GM19463 (cell line): Measurements from ENCODE around the gene RPL10.

Source experiments
- ATAC-seq: cut with Tn5 transposase; IDR thresholded peaks from one replicate; pipeline ENCODE4 v1.9.1; 2021; ENCODE audit warnings: mild to moderate bottlenecking, moderate library complexity; ENCODE audit not compliant: unreplicated experiment

The RPL10 gene

DNA sequence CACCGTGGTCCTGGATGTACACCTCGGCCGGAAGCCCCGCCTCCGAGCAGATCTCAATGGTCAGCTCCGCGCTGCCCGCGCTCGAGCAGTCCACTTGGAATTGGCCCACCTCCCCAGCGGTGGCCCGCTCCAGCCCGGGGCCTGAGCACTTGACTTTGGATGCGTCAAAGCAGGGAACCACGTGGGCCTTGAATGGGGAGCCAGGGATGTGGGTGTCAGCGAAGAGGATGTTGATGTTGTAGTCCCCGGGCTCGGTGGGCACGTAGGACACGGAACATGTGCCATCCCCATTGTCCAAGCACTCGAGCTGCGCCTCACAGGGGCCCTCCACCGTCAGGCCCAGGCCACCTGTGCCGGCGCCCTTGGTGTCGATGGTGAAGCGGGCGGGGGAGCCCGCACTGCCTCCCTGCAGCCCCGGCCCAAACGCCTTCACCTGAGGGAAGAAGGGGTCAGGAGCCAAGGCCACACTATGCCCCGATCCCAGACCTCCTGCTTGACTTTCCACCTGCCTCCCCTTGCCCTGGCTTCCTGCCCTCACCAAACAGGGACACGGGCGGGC lies 37.9 kb upstream of the RPL10 start:
- ATAC-seq = no peak

DNA sequence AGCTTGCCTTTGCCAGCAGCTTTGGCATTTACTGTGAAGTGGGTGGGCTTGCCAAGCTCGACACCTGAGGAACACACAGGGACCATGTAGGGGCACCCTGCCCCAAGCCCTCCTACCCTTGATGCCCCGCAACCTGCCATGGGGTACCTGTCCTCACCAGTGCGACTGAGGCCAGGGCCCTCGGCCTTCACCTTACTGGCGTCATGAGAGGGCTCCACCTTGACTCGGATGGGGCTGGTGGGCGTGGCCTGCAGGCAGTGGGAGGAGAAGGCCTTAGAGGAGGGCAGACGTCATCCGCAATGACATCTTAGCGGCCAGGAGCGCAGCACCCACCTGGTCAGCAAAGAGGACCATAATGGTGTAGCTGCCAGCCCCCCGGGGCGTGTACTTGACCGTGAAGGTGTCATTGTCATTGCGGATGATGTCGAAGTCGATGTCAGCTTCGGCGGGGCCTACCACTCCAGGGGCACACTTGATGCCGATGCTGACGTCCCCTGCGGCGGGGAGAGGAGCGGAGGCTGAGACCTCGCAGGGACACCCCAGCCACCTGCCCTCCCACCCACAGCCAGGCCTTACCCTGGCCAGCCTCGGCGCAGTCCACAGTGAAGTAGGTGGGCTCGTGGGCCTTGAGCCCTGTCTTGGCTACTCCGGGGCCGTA lies 36.0 kb upstream of the RPL10 start:
- no peak for ATAC-seq

DNA sequence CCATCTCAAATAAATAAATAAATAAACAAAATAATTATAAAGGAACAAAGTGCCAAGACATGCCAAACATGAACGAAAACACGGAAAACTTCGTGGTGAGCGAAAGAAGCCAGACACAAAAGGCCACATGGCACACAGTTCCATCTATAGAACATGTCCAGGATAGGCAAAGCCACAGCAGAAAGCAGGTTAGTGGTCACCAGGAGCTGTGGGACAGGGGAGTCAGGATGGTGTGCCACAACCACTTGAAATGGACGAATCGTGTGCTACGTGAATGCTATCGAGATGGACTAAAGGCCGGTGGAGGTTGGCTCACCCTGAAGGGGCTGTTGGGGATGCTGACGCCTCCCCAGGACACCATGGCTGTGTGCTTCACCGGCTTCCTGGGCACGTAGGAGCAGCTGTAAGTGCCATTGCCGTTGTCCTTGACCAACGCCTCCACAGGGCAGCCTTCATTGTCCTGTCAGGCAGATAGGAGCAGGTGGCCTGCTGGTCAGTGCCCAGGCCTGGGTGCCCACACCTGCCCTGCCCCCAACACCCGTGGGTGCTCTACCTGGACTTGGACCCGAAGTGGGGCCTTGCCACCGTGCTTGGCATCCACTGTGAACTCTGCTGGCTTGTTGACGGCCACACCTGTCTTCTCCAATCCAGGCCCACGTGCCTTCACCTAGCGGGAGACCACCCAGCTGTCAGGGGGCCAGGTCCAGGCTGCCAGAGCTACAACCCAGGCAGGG lies 34.3 kb upstream of the RPL10 start:
- no peak for ATAC-seq

DNA sequence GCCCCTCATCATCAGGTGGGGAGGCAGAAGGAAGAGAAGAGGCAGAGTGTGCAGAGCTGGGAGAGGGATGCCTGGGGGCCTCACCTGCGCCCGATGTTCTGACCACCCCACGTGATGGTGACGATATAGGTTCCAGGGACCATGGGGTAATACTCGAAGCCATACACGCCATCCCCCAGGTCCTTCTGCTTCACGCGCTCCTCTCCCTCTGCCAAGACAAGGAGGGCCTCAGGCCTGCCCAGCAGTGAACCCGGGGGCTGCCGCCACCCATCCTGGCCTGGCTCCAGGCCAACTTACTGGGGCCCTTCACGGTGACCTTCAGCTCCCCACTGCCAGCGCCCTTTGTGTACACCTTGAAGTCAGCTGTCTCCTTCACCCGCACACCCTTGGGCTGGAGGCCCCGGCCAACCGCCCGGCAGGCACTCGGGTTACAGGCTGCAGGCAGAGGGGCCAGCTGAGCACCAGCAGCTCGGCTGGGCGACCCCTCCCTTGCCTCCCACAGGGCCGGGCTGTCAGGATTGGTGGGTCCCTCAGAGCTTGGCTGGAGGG lies 33.1 kb upstream of the RPL10 start:
- ATAC-seq = no peak

DNA sequence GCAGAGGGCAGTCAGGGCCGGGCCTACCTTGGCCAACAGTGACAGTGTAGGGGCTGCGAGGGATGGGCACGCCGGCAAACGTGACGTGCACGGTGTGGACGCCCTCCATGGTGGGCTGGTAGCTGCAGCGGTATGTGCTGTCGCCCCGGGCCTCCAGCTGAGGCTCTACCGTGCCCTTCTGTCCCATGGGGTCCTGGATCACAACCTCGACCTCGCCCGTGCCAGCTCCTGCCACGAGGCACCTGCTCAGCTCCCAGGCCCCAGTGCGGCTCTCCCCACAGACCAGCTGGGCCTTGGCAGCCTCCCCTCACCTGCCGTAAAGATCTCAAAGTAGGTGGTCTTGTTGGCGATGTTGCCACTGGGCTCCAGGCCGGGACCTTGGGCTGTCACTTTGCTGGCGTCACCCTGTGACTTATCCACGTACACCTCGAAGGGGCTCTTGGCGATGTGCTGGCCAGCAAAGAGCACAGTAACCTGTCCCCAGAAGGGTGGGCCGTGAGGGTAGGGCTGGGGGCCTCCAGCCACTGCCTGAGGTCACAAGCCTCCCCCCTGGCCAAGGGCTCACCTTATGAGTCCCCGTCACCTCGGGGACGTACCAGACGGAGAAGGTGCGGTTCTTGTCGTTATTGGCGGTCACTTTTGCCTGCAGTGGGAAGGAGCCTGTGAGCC lies 32.0 kb upstream of the RPL10 start:
- no peak for ATAC-seq

DNA sequence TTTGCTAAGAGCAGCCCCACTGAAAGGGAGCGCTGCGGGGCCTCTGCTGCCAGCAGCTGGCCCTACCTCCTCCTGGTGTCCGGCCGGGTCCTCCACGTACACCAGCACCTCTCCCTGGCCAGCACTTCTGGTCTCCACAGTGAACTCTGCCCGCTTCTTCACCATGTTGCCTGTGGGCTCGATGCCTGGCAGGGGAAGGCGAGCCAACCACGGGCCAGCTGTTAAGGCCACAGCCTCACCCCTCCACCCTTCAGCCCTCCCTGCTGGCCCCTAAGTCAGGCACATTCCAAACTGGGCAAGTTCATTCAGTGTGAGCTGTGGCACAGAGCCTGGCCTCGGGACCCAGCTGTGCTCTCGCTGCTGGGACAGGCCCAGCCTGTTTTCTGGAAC lies 31.5 kb upstream of the RPL10 start:
- no peak for ATAC-seq

DNA sequence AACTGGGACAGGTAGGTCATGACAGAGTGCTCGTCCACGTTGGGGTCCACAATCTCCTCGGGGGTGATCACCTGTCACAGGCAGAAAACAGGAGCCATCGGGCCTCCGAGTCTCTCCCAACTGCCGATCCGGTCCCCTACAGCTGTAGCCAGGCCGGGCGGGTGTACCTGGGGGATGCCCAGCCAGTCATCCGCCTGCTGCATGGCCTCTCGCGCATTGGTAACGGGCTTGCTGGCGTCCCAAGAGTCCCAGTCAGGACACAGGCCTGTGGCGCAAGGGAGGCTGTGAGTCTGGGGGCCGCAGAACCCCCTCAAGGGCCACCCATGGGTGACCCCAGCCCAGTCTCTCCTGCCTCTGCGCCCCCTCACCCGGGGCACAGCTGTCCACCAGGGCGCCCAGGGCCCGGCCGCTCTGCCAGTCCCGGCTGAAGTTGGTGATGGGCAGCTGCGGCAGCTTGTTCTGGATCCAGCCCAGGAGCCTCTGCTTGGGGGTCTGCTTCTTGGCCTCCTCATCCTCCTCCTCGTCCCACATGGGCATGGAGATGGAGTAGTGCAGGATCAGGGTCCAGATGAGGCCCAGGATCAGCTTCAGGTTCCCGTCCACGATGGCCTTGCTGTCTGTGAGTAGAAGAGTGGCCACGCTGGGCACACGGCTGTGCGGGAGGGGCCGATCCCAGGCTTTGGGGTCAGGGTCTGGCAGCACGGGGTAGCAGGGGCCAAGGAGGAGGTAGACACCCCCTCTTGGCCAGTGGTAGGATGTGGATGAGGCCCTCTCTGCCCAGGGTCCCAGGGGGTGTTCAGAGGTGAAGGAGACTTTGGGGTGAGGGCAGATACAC lies 30.5 kb upstream of the RPL10 start:
- ATAC-seq = no peak

DNA sequence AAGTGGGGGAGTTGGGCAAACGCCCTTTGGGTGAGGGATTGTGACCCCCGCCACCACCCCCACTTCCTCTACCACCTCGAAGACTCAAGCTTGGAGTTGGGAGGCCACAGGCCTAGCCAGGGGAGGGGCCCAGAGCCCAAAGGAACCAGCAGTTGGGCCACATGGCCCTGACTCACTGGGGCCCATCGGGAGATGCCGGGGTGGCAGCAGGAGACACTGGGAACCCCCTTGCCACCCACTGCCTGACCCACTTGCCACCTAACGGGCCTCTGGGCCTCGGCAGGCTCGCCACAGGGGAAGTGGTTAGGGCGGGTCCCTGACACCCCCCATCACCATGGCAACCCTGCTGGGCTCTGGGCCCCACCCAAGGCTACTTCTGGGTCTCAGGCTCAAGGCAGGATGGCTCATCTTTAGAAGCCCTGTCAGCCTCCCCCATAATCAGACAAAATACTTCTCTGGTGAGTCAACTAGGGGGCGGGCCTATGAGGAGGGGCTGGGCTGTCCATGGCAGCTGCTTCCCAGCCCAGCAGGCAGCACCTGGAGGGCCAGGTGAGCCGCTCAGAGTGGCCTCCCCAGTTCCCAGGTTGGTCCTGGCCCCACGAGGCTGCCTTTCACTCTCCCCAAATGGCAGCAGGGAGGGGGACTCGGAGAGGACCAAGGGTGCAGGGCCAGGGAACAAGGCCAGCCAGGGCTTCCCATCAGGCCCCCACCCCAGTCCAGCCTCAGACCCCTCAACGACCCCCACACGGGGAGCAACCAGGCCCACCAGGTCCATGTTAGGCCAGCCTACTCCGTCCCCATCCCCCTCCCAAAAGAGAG lies 29.3 kb upstream of the RPL10 start:
- ATAC-seq = peak; percentile 34

DNA sequence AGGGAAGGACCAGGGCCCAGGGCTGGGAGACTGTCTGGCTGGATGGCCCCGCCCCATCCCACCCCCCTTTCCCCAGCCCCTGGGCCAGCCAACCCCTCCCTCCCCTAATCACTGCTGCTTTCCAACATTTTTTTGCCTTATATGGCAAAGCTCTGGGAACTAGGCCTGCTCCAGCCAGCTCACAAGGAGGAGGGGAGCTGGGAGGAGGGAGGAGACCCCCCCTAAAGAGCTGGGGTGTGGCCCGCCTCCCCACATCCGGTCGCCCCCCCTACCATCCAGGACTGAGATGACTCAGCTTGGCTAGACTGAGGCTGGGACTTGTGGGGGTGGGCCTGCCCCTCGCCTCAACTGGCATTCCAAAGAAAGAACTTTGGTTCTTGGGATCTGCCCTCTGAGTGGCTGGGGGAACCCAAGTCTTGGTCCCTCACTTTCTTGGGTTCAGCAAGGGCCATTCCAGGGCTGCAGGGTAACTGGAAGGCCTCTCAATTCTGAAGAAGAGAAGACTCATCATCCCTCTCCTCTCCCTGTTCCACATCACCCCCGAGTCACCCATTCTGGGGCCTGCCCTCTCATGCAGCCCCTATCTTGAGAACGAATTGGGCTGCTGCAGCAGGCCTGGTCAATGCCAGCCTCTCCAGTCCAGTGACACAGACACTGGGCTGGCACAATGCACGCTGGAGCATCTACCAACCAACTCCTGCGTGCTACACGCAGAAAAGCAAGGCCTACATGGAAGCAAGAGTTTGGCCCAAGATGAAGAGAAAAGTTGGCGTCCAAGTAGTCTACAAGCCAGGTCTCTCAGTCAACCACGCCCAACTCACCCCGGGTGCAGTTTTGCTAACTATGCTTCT lies 28.5 kb upstream of the RPL10 start:
- ATAC-seq = no peak

DNA sequence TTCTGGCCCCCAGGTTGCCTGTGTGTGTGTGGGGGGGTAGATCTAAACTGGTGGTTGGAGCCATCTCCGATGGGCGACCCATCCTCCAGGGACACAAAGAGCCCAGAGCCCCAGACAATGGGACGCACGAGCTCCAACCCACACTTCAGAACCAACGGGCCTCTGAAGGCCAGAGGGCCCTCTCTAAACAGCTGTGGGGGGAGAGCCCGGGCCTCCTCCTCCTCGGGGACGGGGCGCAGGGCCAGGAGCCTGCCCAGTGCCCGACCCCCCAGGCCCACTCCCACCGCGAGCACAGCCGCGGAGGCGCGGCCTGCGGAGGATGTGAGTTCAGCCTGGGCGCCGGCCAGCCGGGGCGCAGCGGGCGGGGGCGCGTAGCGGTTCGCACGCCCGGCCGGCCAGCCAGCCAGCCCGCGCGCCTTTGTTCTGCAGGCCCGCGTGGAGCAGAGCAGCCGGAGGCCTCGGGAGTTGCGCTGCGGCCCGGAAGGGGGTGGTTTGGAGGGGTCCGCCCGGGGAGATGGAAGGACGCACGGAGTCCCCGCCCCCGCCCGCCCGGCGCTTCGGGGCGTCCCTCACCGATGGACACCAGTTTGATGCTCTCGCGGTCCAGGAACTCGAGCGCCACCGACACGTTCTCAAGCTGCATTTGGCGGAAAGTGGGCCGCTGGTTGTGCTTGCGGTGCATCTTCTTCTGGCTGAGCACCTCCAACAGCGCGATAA lies 27.7 kb upstream of the RPL10 start:
- no peak for ATAC-seq

DNA sequence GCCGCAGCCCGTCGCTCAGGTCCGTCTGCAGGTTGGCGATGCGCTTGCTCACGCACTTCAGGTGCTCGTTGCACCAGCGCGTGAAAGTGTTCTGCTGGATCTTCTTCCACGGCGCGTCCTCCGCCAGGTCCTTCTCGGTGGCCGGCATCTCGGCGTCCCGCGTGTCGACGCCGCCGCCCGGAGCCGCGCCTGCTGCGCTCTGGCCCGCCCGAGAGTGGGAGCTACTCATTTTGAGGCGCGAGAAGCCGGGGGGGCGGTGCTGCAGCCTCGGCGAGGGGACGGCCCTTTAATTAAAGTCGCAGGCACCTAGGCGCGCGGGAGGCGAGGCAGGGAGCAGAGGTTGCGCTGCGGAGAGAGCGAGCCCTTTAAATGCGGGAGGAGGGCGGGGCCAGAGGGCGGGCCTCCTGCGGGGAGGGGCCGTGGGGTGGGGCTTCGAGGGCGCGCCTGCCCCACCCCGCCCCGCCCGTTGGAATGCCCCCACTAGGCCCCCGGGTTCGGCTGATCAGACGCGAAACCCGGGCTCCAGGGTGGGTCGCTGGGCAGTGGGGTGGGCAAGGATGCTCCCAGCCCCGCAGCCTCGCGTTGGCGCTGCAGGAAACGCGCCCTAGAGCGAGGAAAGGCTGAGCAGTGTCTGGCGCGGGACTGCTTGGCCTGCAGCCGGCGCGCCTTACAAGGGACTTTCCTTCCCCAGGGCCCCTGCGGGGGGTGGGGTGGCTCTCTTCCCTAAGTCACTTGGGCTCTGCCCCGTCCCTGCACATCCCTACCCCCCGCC lies 27.0 kb upstream of the RPL10 start:
- ATAC-seq = peak; percentile 41

DNA sequence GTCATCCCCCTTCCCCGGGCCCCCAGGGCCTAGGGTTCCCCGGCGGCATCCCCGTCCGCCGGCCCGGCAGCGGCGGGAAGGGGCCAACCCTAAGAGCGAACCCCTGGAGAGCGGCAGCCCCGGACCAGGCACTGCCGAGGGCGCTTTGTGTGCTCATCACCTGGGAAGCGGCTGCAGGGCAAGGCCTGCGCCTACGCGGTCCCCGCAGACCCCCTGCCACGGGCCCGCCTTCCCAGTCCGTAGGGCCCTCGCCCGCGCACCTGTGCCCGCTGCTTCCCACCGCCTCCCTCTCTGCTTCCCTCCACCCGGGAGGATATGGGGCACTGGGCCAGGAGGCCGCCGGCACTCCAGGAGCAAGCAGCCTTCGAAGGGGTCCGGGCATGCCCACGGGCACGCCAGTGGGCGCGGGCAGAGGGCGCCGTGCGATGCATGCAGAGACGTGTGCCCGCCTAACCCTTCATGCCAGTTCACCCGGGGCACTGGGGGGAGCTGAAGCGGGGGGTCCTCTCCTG lies 26.3 kb upstream of the RPL10 start:
- ATAC-seq = peak; percentile 1

DNA sequence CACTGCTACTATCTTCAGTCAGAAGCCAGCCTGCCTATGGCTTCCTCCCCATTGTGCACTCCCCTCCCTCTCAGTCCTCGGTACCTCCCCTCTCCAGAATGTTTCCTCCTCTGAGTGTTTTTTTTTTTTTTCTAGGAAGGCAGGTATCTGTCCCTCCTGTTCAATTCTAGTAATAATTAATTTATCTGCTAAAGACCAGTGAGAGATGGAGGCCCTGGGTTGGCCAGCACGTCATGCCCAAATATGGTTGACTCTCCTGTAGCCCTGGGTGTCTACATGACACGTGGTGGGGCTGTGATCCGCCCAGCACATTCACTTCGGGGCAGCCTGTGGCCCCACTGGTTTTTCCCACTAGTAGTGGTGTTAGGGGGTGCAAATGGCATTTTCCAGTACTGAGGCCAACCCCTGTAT lies 25.6 kb upstream of the RPL10 start:
- ATAC-seq = peak; percentile 26

DNA sequence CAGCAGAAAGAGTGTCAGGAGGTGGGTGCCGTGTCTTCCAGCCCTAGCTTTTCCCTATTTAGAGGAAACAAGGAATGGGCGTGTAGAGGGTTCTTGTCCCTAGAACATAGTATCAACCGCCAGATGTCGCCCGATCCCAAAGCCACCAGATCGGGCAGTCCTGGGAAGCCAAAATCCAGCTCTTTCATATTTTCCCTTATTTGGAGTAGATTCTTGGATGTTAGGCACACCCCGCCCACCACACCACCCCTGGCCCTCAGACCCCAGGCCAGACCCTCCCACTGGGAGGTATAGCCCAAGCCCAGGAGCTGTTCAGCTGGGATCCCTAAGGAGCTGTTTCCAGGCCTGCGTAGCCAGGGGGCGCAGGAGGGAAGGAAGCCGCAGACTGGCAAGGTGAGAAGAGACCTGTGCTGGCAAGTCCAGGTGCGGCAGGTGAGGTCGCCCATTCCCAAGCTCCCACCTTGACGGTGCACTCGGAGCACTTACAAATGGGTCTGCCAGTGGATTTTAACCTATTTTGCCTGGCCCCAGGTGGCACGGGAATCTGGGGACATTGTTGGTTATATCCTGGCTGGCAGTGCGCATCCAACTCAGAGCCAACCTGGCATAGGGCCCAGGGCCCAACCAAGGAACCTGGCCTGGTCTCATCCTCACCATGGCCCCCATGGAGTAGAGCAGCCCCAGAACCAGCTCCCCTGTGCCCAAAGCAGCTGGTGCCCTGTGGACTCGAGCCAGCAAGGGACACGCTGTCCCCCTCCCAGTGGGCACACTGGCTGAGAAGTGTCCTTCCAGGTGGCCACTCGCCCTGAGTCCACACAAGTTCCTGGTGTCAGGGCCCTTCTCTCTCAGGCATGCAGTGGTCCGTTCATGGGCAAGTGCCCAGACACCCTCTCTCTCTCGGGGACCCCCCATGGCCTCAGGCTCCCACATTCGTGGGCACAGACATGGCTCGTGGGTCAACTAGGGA lies 24.6 kb upstream of the RPL10 start:
- no peak for ATAC-seq

DNA sequence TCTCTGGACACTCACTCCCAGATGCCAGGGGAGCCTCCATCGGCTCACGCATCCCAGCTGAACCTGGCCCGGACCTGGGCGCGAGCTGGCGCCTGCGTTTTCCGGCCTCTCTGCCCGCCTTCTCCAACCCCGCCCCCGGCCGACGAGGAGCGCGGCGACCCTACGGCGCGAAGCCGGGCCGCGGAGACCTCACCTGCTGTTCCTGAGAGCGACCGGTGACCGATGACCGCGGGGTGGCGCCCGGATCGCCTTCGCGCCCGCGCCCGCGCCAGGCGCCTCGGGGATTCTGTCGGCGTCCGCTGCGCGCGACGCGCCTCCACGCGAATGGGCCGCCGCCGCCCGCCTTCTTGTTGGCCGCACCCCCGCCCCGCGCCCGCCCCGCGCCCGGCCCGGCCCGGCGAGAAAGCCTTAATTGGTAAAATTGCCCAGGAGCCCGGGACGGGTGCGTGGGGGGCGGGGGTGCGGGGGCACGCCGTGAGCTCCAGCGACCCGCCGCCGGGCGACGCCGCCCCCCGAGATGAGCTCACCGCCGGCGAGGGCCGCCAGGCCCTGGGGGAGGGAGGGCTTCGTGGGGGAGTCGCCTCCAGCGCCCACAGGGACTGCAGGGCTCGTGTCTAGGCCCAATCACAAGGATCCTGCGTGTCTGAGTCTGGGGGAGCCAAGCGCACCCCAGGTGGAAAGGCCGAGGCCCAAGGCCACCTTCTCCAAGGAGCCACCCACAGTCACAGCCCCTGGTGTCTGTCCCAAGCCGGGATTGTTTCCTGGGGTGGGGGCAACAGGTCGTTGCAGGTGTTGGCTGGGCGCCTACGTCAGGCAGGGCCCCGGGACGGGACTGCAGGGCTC lies 23.6 kb upstream of the RPL10 start, which contains the start of gene FLNA:
TSS of gene FLNA (minus strand) at position 322 of the 843 bp plus-strand sequence. CDS start 3,389 bp downstream, outside the sequence.
- ATAC-seq = no peak
